HUES48 (cell line): ENCODE data around the gene CCDC6.
"Not testable (repeated sequence)": the region's sequence is repeated elsewhere in the genome, so short reads cannot be mapped to it uniquely, and the experiment has no call there.

Experiments used
- H3K27ac ChIP-seq: one replicate; pipeline ENCODE4 v1.7.0; 2013; ENCODE audit warnings: low read depth, low read length, inconsistent platforms
- H3K27me3 ChIP-seq: 2 replicates; pipeline ENCODE4 v1.6.1; 2013; ENCODE audit warnings: mild to moderate bottlenecking, low read length; ENCODE audit not compliant: control insufficient read depth, insufficient read depth
- H3K36me3 ChIP-seq: 2 replicates; pipeline ENCODE4 v1.6.1; 2013; ENCODE audit warnings: low read length; ENCODE audit not compliant: control insufficient read depth, insufficient read depth
- H3K4me1 ChIP-seq: 2 replicates; pipeline ENCODE4 v1.6.1; 2013; ENCODE audit warnings: mild to moderate bottlenecking, low read length; ENCODE audit not compliant: control insufficient read depth, insufficient read depth
- H3K4me3 ChIP-seq: 2 replicates; pipeline ENCODE4 v1.5.1; 2013; ENCODE audit warnings: mild to moderate bottlenecking, low read depth, low read length
- H3K9ac ChIP-seq: 2 replicates; pipeline ENCODE4 v1.6.1; 2013; ENCODE audit warnings: mild to moderate bottlenecking, low read depth, low read length, moderate library complexity
- H3K9me3 ChIP-seq: 2 replicates; pipeline ENCODE4 v1.6.1; 2013; ENCODE audit warnings: low read length; ENCODE audit not compliant: control insufficient read depth, insufficient read depth

CCDC6 gene

DNA sequence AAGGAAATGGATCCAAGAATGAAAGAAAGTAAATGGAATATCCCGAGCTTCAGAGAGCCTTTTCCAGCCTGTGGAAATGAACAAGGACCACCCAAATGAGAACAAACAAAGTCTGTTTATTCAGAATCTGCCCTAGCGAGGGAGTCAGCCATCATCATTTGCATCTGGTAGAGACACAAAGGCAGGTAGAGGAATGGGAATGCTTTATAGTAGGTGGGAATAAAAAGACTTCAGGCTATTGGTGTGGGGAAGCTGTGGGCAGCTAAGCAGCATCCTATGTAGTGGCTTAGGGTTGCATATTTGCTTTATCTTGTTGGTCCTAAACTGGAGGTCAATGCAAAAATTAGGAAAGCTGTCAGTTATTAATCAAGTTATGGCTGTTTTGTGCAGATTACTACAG, 143.9 kb downstream of the CCDC6 start:
- no peak overlapping the region for H3K4me3 ChIP-seq
- H3K9ac ChIP-seq: no peak overlapping the region

DNA sequence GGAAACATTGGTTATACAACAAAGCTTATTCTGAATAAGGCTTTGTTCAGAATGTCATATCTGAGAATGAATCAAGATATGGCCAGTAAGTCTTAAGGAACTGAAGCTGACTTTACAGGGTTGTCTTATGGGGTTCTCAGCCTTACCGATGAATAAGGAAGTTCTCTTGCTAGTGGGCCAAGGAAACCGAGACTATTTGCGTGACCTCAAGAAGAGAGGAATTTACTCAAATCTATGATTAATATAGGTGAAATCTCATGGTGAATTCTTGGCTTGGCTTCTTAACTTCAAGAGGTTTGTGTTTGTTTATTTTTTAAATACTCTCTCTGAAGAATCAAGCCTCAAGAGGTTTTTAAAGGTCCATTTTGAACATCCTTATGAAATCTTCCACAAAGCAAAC, 148.4 kb downstream of the CCDC6 start:
- no peak overlapping the region for H3K4me3 ChIP-seq
- H3K27ac ChIP-seq: no peak overlapping the region
- peaks cover 5% of the 10 kb centered on the region for H3K9me3 ChIP-seq
- no peaks in the 10 kb centered on the region for H3K36me3 ChIP-seq
- H3K27me3 ChIP-seq: no peaks in the 10 kb centered on the region
- H3K4me1 ChIP-seq: peaks cover 4% of the 10 kb centered on the region
- H3K9ac ChIP-seq: no peak overlapping the region

More for the DNA sequence above, 143.9 kb downstream of the CCDC6 start:
- no peaks in the 10 kb centered on the region for H3K36me3 ChIP-seq
- H3K27me3 ChIP-seq: no peaks in the 10 kb centered on the region
- peaks cover 5% of the 10 kb centered on the region for H3K9me3 ChIP-seq
- H3K4me1 ChIP-seq: peaks cover under 1% of the 10 kb centered on the region
- no peak overlapping the region for H3K27ac ChIP-seq

DNA sequence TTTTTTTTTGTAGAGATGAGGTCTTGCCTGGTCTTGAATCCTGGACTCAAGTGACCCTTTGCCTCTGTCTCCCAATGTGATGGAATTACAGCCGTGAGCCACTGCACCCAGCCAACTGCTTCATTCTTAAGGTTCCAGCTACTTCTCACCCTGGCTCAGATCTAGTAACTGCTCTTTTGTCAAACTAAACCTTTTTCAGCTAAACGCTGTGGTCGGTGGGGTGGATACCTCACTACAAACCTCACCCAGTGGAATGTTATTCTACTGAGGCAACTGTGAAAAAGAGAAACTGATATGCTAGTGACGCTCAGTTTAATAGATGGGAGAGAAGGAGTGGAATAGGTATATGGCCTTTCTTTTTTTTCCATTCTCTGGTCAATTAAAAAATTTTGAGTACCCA, 151.4 kb downstream of the CCDC6 start:
- Histone ChIP-seq H3K4me3 (no peak overlapping the region), H3K9ac (no peak overlapping the region), H3K27ac (no peak overlapping the region), H3K27me3 (no peaks in the 10 kb centered on the region), H3K9me3 (no peaks in the 10 kb centered on the region), H3K36me3 (no peaks in the 10 kb centered on the region), H3K4me1 (peaks cover 4% of the 10 kb centered on the region; the same call in 1 of the 2 replicates)

DNA sequence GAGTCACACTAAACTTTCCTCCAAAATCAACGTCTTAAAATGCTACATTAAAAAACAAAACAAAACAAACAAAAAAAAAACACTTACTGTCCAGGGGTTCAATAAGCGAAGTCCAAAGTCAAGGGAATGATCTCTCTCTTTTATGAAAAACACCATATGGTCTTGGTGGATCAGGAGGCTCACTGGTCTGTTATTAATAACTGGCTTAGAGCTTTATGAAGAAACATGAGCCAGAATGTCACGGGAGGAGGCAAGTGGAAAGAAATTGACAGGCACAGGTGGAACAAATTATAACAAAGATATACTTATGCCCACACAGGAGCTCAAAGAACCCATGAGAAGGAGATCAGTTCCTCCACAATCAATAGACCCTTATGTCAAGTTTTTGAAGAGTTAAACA, 153.1 kb downstream of the CCDC6 start, which contains the start of gene MRLN:
Gene MRLN (minus strand): TSS at position 189 of the 400 bp plus-strand sequence.
- H3K9me3 ChIP-seq: no peaks in the 10 kb centered on the region
- no peaks in the 10 kb centered on the region for H3K27me3 ChIP-seq
- no peaks in the 10 kb centered on the region for H3K36me3 ChIP-seq
- no peak within 1 kb of the TSS for H3K4me3 ChIP-seq
- H3K27ac ChIP-seq: no peak within 1 kb of the TSS
- no peak within 1 kb of the TSS for H3K9ac ChIP-seq
- H3K4me1 ChIP-seq: peaks cover 4% of the 10 kb centered on the region; the same call in 1 of the 2 replicates

DNA sequence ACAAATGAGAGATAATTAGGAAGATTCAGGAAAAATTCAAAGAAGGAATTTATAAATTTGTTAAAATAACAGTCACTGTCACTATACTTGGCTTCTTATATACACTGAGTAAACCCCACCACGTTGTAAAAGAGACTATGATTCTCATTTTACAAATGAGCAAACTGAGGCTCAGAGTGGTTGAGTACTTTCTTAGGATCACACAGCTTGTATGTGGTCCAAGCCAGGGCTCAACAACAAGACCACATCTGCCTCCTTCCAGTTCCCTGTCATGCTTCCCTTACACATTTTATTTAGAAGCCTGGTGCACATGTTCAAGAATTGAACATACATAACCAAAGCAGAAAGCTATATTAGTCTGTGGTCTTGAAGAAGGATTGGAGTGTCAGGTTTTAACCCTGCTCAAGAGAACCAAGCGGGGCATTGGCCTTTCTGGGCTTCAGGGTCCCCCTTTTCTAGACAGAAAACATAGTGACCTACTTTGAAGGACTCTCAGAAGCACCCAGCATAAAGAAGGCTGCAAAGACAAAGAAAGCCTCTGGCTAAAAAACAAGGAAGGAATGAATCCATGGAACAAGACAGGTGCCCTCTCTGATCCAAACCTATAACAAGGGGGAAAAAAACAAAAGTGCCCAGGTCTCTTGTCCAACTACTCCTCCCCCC, 153.9 kb downstream of the CCDC6 start:
- H3K9me3 ChIP-seq: no peaks in the 10 kb centered on the region
- no peak overlapping the region for H3K9ac ChIP-seq
- H3K4me3 ChIP-seq: no peak overlapping the region
- no peaks in the 10 kb centered on the region for H3K36me3 ChIP-seq
- H3K27me3 ChIP-seq: no peaks in the 10 kb centered on the region
- H3K27ac ChIP-seq: no peak overlapping the region
- H3K4me1 ChIP-seq: peaks cover 3% of the 10 kb centered on the region; the same call in 1 of the 2 replicates

DNA sequence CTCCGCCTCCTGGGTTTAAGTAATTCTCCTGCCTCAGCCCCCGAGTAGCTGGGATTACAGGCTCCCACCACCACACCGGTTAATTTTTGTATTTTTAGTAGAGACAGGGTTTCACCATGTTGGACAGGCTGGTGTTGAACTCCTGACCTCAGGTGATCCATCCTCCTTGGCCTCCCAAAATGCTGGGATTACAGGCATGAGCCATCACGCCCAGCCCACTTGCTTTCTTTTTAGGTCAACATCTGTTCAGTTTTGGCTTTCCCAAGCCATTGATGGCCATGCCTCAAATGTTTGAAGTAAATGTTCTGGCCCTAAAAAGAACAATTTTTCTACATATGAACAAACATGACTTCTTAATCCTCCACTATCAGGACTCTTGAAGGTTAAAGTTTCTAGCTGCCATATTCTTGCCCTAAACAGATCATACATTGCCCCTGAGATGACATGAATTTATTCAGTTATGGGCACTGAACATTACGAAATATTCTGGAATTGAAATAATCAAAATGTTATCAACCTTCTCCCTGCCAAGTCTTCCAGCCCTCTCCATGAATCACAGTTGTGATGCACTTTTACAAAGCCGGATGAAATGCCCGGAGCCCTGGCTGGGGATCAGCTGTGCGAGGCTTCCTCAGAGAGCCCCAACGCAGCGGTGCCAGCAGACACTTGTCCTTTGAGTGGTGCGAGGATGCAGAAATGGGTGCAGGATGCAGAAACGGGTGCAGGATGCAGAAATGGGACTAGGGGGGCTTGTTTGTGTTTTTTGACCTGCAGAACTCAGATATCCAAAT, 156.0 kb downstream of the CCDC6 start:
- H3K27me3 ChIP-seq: no peaks in the 10 kb centered on the region
- H3K36me3 ChIP-seq: no peaks in the 10 kb centered on the region
- no peaks in the 10 kb centered on the region for H3K9me3 ChIP-seq

DNA sequence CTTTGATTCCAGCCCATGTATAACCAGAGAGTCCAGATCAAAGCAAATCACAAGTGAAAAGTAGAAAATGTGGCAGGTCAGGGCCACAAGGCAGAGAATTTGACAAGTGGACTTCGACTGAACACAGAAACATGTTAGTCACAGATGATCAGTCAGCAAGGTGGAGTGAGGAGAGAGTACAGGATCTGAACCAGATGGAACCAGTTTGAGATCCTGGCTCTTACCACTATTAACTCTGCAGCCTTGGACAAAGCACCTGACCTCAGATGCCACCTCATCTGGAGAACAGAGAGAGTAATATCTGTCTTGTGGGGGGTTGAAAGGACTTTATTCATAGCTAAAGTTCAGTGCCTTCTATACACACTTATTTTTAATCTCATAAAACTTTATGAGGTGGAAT, 157.5 kb downstream of the CCDC6 start:
- H3K9me3 ChIP-seq: no peaks in the 10 kb centered on the region
- H3K4me1 ChIP-seq: no peaks in the 10 kb centered on the region
- H3K9ac ChIP-seq: no peak overlapping the region
- no peak overlapping the region for H3K4me3 ChIP-seq
- H3K36me3 ChIP-seq: no peaks in the 10 kb centered on the region
- no peaks in the 10 kb centered on the region for H3K27me3 ChIP-seq
- no peak overlapping the region for H3K27ac ChIP-seq

More for the DNA sequence above, 156.0 kb downstream of the CCDC6 start:
- no peak overlapping the region for H3K4me3 ChIP-seq
- no peak overlapping the region for H3K27ac ChIP-seq
- no peaks in the 10 kb centered on the region for H3K4me1 ChIP-seq
- H3K9ac ChIP-seq: no peak overlapping the region

DNA sequence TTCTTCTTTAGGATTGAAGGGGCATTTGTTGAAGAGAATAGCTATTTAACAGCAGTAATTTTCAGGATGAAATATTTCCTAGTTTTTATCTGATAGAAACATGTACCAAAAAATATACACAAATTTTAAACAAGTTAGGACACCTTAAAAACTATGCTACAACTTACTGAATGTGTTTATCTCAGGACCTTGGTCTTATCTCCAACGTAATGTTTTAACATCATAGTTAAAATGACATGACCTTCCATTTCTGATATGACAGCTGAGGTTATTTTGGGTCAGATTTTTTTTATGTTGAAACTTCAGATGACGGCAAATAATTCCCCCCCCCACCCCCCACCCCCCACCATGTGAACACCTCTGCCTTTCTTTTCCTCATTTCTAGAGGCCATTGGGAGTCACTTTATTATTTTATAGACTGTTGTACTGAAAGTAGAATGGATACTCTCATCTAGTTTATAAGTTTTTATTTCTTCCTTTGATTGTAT, 161.1 kb downstream of the CCDC6 start:
- no peaks in the 10 kb centered on the region for H3K4me1 ChIP-seq
- H3K36me3 ChIP-seq: no peaks in the 10 kb centered on the region
- no peaks in the 10 kb centered on the region for H3K27me3 ChIP-seq
- H3K4me3 ChIP-seq: no peak overlapping the region
- no peak overlapping the region for H3K27ac ChIP-seq
- peaks cover 4% of the 10 kb centered on the region; the same call in 1 of the 2 replicates for H3K9me3 ChIP-seq
- no peak overlapping the region for H3K9ac ChIP-seq

DNA sequence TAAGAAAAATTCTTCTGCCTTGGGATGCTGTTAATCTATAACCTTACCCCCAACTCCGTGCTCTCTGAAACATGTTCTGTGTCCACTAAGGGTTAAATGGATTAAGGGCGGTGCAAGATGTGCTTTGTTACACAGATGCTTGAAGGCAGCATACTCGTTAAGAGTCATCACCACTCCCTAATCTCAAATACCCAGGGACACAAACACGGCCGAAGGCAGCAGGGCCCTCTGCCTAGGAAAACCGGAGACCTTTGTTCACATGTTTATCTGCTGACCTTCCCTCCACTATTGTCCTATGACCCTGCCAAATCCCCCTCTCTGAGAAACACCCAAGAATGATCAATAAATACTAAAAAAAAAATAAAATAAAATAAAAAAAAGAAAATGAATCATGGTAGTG, 161.6 kb downstream of the CCDC6 start:
- not testable (repeated sequence) for H3K36me3 ChIP-seq, H3K9ac ChIP-seq, H3K4me1 ChIP-seq, H3K27me3 ChIP-seq, H3K27ac ChIP-seq, H3K9me3 ChIP-seq, H3K4me3 ChIP-seq

DNA sequence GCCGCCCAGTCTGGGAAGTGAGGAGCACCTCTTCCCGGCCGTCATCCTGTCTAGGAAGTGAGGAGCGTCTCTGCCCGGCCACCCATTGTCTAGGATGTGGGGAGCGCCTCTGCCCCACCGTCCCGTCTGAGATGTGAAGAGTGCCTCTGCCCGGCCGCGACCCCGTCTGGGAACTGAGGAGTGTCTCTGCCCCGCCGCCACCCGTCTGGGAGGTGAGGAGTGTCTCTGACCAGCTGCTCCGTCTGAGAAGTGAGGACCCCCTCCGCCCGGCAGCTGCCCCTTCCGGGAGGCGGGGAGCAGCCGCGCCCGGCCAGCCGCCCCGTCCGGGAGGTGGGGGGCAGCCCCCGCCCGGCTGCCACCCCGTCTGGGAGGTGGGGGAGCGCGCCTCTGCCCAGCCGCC, 162.2 kb downstream of the CCDC6 start:
- not testable (repeated sequence) for H3K36me3 ChIP-seq, H3K4me3 ChIP-seq

DNA sequence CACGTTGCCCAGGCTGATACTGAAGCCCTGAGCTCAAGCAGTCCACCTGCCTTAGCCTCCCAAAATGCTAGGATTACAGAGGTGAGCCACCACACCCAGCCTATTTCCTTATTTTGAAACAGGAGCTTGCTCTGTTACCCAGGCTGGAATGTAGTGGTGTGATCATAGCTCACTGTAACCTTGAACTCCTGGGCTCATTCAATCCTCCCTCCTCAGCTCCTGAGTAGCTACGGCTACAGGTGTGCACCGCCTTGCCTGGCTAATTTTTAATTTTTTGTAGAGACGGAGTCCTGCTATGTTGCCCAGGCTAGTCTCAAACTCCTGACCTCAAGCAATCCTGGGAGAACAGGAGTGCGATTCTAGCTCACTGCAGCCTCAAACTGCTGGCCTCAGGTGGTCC, 164.8 kb downstream of the CCDC6 start:
- Histone ChIP-seq H3K4me1 (no peaks in the 10 kb centered on the region), H3K9ac (no peak overlapping the region), H3K4me3 (no peak overlapping the region), H3K27me3 (no peaks in the 10 kb centered on the region), H3K9me3 (peaks cover 4% of the 10 kb centered on the region; the same call in 1 of the 2 replicates), H3K27ac (no peak overlapping the region), H3K36me3 (no peaks in the 10 kb centered on the region)

More for the DNA sequence above, 162.2 kb downstream of the CCDC6 start:
- H3K9me3 ChIP-seq, H3K4me1 ChIP-seq, H3K27me3 ChIP-seq, H3K27ac ChIP-seq, H3K9ac ChIP-seq: not testable (repeated sequence)
